ENCODE results near the gene SCUBE2.

SCUBE2 gene

DNA sequence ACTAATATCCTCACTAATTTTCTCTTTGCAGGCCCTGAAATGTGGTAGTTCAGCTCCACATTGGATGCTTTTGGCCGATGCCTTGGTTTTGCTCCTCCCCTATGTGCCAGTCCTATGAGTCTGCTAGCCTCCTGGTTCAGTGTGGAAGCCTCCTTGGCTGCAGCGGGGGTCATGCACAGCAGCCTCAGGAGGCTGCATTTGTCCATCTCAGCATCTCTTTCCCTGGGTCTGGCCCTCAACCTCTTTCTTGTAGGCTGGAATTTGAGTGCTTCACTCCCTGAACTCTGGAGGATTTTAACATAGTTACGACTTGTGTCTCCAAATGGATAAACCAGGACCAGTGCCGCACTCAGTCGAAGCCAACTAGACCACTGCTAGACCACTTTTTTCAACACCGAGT, 34.9 kb downstream of the SCUBE2 start:
- TF ChIP-seq, protein P1, sequence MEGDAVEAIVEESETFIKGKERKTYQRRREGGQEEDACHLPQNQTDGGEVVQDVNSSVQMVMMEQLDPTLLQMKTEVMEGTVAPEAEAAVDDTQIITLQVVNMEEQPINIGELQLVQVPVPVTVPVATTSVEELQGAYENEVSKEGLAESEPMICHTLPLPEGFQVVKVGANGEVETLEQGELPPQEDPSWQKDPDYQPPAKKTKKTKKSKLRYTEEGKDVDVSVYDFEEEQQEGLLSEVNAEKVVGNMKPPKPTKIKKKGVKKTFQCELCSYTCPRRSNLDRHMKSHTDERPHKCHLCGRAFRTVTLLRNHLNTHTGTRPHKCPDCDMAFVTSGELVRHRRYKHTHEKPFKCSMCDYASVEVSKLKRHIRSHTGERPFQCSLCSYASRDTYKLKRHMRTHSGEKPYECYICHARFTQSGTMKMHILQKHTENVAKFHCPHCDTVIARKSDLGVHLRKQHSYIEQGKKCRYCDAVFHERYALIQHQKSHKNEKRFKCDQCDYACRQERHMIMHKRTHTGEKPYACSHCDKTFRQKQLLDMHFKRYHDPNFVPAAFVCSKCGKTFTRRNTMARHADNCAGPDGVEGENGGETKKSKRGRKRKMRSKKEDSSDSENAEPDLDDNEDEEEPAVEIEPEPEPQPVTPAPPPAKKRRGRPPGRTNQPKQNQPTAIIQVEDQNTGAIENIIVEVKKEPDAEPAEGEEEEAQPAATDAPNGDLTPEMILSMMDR (IDR thresholded peaks at IDR 0.05; ENCODE audit: unreplicated experiment in 3 of 3): no peak
- Mint-ChIP-seq H3K36me3 (ENCODE audit: low read depth) (no peaks in the 10 kb centered on the region), H3K27ac (peak overlapping the region in 1 of 3 experiments; percentile 6)

DNA sequence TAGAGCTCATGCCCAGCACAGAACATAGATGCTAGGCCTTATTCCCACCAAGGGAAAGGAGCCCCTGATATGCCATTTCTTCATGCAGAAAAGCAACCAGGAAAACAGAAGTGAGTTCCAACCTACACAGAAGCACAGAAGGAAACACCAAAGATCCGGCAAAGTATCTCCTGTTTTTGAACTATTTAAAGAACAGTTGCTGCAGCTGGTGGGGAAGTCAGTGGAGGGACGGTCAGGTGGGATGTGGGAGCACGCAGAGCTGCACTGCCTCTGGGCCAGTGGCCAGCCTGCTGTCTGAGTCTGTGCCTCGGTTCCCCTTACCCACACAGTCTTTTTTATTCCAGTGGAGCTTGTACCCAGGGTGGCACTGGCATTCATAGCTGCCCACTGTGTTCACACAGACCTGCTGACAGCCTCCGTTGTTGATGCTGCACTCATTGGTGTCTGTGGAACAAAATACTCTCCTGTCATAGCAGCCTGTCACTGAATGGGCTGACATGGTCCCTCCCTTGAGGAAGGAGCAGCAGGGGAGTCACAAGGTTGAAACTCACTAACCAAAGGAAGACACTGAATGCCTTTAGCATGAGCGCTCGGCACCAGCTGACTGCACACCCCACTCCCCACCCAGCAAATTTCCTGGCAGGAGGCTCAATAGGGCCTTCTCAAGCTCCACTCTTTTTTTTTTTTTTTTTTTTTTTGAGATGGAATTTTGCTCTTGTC, 37.9 kb downstream of the SCUBE2 start:
- TF ChIP-seq, protein P1 (IDR thresholded peaks at IDR 0.05; ENCODE audit: unreplicated experiment in 3 of 3): no peak
- no peak overlapping the region for H3K4me3 Mint-ChIP-seq
- no peak overlapping the region for H3K27ac Mint-ChIP-seq
- peaks cover 5% of the 10 kb centered on the region for H3K27me3 Mint-ChIP-seq (ENCODE audit: low read depth)
- no peaks in the 10 kb centered on the region for H3K36me3 Mint-ChIP-seq (ENCODE audit: low read depth)
- no peaks in the 10 kb centered on the region for H3K9me3 Mint-ChIP-seq
- peaks cover 47% of the 10 kb centered on the region for H3K4me1 Mint-ChIP-seq

More for the DNA sequence above, 34.9 kb downstream of the SCUBE2 start:
- Mint-ChIP-seq H3K27me3 (ENCODE audit: low read depth) (peaks cover 5% of the 10 kb centered on the region), H3K9me3 (no peaks in the 10 kb centered on the region), H3K4me1 (peaks cover 32% of the 10 kb centered on the region), H3K4me3 (no peak overlapping the region)

DNA sequence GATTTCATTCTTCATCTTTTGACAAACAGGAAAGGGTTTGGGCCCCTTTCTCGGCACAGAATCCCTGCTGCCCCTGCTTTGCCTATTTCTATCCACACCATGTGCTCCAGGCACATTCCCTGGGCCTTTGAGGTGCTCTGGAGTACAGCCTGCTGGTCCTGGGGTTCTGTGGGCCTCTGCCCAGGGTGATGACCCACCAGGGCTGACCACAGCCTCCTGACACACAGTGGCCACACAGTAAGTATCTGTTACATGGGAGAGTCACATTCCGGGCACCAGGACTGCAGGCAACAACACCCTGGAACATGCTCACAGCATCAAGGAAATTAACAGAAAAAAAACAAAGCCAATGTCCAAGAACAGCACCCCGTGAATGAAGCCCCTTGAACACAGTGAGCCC, 39.1 kb downstream of the SCUBE2 start:
- no peaks in the 10 kb centered on the region for H3K36me3 Mint-ChIP-seq (ENCODE audit: low read depth)
- TF ChIP-seq, protein P1 (IDR thresholded peaks at IDR 0.05; ENCODE audit: unreplicated experiment in 3 of 3): no peak
- no peaks in the 10 kb centered on the region for H3K9me3 Mint-ChIP-seq
- peaks cover 53% of the 10 kb centered on the region for H3K4me1 Mint-ChIP-seq
- no peak overlapping the region for H3K27ac Mint-ChIP-seq
- H3K27me3 Mint-ChIP-seq (ENCODE audit: low read depth): peaks cover 5% of the 10 kb centered on the region
- no peak overlapping the region for H3K4me3 Mint-ChIP-seq

DNA sequence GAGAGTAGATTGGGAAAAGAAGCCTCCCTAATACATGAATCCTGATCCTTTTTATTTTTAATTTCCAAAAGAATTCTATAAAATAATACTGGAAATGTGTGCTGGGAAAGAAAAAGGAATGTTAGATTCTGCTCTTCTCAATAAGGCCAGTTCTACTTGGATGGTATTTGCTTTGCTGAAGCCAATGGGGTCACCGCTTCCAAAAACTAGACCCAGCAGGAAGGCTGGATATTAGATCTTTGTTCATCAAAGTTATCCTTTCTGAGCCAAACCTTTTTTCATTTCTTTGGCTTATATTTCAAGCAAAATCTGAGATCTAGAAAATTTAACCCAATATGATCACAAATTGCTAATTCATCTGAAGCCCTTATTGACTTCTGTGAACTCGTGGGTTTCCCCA, 41.4 kb downstream of the SCUBE2 start:
- H3K27me3 Mint-ChIP-seq (ENCODE audit: low read depth): peaks cover 5% of the 10 kb centered on the region
- peak overlapping the region in 1 of 3 experiments; percentile 82 for H3K27ac Mint-ChIP-seq
- no peaks in the 10 kb centered on the region for H3K36me3 Mint-ChIP-seq (ENCODE audit: low read depth)
- no peaks in the 10 kb centered on the region for H3K9me3 Mint-ChIP-seq
- H3K4me1 Mint-ChIP-seq: peaks cover 51% of the 10 kb centered on the region
- TF ChIP-seq, protein P1 (IDR thresholded peaks at IDR 0.05; ENCODE audit: unreplicated experiment in 3 of 3): no peak
- H3K4me3 Mint-ChIP-seq: no peak overlapping the region

DNA sequence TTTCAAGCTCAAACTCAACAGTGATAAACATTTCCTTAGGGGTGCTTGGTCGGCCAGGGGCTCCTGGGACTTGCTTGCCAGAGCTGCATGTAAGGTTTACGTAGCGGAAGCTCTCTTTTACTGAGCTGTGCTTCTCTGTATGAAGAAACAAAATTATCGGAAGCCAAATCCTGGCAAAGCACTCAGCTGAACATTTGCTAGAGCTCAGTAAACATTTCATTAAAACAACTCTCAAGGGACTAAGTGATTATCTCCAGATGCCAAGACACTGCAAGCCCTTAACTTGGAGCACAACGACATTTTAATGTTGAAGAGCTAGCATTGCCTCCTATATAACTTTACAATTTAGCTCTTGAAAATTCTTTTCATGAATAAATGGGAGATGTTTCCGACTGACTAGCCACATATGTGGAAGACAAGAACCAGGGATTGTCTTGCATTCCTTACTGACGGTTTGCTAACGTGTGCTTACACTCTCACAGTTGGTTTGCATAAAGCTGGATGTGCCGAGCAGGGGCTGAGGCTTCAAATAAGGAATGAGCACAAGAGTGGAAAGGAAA, 43.4 kb downstream of the SCUBE2 start:
- peaks cover 5% of the 10 kb centered on the region for H3K27me3 Mint-ChIP-seq (ENCODE audit: low read depth)
- peak overlapping the region; percentile 82 to 90 (median 84) for H3K27ac Mint-ChIP-seq
- peaks cover 43% of the 10 kb centered on the region for H3K4me1 Mint-ChIP-seq
- TF ChIP-seq, protein P1 (IDR thresholded peaks at IDR 0.05; ENCODE audit: unreplicated experiment in 3 of 3): no peak
- H3K36me3 Mint-ChIP-seq (ENCODE audit: low read depth): no peaks in the 10 kb centered on the region
- no peaks in the 10 kb centered on the region for H3K9me3 Mint-ChIP-seq
- peak overlapping the region; percentile 5 to 12 (median 8) for H3K4me3 Mint-ChIP-seq

DNA sequence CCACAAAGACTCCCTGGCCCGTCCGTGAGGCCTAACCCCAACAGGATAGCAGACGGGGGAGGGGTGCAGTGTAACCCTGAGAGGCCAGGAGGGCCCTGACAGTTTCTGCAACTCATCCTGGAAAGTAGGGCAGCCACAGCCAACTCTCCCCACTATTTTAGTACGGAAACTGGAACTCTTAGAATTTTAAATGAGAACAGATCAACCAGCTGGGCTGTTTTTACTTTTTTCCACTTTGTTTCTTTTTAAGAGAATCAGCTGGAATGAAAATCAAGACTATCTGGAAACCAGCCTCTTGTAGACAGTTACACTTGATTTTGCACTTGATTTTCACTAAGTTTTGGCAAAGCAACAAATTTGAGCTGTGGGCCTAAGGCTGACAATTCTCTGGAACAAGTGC, 44.9 kb downstream of the SCUBE2 start:
- Mint-ChIP-seq H3K36me3 (ENCODE audit: low read depth) (no peaks in the 10 kb centered on the region), H3K27me3 (ENCODE audit: low read depth) (no peaks in the 10 kb centered on the region), H3K27ac (peak overlapping the region in 1 of 3 experiments; percentile 82)

More for the DNA sequence above, 44.9 kb downstream of the SCUBE2 start:
- Mint-ChIP-seq H3K4me3 (no peak overlapping the region), H3K9me3 (no peaks in the 10 kb centered on the region), H3K4me1 (peaks cover 41% of the 10 kb centered on the region)
- TF ChIP-seq, protein P1 (IDR thresholded peaks at IDR 0.05; ENCODE audit: unreplicated experiment in 3 of 3): no peak
